Esophagus mucosa (tissue), 1 donor: ENCODE results near the gene UGT1A10. TPM values are rescaled to one million over a fixed set of nuclear protein-coding genes. Genes with fewer than 3 reads are reported as not detected.
"Not testable (repeated sequence)": the region's sequence is repeated elsewhere in the genome, so short reads cannot be mapped to it uniquely, and the experiment has no call there.

Source experiments
- ATAC-seq: fragments of 200-7000 bp; cut with Tn5 transposase; one replicate; pipeline ENCODE4 v1.9.1; 2020
- total RNA-seq: library from RNA; stranded (reverse); gene quantifications from one replicate; pipeline ENCODE4 v1.2.4, GENCODE V29; 2023
- donor health status: DM: yes; HTN: yes; CAD: no.

UGT1A10 gene
- total RNA-seq, 1 donor from 2014 or later = 6.9 TPM

DNA sequence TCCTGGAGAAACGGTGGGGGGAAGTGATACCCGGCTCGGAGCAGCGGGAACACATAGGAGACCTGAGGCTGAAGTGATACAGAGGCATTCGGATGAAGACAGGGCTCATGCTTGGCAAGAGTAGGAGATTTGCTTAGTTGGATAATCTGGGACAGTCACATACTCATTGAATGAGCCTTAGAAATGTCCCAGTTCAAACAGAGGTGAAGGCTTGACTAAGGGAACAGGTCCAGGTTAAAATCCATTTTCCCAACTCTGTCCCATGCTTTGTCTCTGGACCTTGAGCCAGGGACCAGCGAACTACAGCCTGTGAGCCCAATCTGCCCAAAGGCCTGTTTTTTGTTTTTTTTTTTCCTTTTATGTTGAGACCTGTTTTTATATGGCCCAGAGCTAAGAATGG is 57.7 kb downstream of the UGT1A10 start:
- no peak for ATAC-seq

DNA sequence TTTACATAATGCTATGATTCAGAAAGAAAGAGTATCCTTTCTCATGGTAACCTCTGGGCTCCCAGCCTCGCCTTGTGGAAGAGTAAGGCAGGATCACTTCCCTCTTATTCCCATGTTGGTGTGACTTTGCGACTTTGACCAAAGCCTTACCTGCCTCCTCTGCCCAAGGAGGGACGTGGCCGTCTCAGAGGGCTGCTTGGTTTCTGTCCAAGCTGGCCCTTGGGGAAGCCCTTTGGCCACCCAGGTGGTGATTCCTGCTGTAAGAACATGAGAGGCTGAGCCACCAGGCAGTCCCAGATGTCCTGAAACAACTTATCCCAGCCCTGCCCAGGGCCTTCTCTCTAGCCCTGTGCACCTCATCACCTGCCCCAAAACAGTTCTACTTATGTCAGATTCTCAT is 62.5 kb downstream of the UGT1A10 start:
- no peak for ATAC-seq

DNA sequence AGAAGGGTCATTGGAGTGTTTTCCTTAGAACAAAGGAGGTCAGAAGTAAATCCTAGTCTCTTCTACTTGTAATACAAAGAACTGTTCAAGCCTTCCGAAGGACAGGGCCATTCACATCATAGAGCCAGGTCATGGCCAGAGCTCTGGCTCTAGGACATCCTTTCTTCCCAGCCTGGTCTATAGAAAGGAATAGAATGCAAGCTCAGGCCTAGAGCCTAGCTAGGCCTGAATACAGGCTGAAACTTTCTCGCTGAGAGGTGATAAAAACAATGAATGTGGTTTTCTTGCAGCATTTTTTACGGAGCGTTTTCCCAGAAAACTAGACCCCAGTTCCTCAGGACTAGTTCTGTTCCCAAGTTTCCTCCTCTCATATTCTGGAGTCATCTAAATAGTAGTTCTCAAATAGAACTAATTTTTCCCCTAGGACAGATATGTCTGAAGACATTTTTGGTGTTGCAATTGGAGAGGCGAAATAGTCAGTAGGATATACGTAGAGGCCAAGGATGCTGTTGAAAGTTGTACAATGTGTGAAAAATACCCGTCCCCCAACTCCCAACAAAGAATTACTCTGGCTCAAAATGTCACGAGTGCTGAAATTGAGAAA is 63.3 kb downstream of the UGT1A10 start:
- ATAC-seq = no peak

DNA sequence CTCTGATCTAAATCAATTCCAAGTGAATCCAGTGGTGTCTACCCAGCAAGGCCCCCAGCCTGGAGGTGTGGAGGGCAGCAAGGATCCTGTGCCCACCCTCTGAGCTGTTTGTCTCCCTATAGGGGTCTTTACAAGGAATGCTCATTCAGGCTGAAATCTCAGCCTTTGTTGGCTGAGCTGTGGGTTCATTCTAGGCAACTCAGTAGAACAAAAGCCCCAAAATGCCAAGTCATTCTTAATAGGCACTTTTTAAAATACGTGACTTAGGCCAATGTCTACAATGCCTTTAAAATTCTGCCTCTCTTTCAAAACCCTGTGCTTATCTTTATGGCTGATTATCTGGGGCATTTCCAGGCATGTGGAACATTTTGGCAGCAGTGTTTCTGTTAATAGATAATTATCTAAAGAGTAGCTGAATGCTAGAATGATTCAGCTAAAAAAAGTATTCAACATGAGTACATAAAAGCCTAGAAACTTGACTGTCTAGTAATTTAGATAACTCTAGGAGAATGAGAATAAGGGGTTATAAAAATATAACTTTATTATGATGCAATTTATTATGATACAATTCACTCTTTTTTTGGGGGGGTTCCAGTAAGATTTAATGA is 63.9 kb downstream of the UGT1A10 start:
- ATAC-seq = peak; percentile 57

DNA sequence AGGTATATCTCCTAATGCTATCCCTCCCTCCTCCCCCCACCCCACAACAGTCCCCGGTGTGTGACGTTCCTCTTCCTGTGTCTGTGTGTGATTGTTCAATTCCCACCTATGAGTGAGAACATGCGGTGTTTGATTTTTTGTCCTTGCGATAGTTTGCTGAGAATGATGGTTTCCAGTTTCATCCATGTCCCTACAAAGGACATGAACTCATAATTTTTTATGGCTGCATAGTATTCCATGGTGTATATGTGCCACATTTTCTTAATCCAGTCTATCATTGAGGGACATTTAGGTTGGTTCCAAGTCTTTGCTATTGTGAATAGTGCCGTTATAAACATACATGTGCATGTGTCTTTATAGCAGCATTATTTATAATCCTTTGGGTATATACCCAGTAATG is 64.6 kb downstream of the UGT1A10 start:
- ATAC-seq = not testable (repeated sequence)

DNA sequence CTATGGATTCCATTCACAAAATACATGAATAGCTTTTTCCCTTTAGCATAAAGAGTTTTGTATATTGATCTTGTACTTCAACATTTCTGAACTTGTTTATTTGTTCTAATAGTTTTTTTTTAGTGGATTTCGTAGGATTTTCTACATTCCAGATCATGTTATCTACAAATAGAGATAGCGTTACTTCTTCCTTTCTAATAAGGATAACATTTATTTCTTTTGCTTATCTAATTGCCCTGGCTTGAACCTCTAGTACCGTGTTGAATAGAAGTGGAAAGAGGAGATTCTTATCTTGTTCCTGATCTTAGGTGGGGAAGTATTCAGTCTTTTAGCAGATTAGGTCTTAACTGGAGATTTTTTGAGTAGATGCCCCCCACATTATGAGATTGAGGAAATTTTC is 66.0 kb downstream of the UGT1A10 start:
- ATAC-seq = no peak

DNA sequence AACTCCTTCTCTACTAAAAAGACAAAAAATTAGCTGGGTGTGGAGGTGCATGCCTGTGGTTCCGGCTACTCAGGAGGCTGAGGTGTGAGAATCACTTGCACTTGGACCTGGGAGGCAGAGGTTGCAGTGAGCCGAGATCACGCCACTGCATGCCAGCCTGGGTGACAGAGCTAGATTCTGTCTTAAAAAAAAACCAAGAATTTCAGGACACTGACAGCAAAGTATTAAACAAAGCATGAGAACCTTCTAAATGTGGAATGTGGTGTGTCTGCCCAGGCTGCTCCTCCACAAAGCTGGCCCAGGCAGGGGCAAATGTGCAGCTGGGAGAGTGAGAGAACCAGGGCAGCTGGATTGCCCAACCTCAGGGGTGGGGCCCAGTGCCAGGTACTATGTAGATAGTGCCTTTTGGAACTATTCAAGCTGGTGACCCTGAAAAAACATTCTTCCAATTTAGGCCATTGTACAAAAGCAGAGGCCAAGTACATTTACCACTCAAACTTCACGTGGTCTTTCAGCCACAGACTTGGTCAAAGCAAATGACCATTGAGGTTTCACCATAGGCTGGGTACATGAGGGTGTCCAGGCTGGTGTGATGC is 69.8 kb downstream of the UGT1A10 start:
- ATAC-seq = peak; percentile 92

DNA sequence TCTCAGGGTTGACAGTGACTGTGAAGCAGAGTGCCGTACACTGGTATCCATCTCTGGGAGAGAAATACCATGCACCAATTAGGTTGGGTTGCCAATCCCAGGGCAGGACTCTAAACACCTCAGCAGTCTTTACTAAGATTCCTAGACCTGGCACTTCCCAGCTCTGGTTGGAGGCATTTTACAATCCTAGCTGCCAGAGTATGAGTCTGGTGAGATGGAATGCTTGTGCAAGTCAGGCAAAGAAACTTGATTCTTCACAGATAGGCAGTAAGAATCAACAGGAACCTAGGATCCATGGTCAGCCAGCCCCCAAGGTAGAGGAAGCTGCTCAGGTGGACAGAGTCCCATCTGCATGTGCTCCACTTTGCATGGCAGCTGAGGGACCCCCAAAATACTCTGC is 70.5 kb downstream of the UGT1A10 start:
- peak; percentile 22 for ATAC-seq

DNA sequence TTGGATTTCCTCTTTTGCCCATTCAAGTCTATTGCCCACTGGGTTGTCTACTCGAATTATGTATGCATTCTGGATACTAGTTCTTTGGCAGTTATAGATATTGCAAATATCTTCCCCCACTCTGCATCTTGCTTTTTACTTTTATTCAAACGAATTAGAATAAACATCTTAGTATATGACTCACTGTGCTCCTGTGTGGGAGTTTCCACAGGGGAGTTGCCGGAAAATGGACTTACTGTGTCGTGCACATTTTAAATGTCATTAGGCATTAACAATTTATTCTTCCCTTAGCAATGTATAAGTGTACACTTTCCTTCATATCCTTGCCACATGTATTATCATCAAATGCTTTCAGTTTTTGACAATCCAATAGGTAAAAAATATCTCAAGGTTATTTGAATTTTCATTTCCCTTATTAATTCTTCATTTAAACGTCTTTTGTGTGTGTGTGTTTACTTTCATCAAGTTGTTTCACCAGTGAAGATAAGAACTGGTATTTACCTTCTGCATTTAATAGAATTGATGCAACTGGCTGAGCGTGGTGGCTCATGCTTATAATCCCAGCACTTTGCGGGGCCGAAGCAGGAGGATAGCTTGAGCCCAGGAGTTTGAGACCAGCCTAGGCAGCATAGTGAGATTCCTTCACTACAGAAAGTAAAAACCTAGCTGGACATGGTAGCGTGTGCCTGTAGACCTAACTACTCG is 71.8 kb downstream of the UGT1A10 start:
- peak; percentile 46 for ATAC-seq

DNA sequence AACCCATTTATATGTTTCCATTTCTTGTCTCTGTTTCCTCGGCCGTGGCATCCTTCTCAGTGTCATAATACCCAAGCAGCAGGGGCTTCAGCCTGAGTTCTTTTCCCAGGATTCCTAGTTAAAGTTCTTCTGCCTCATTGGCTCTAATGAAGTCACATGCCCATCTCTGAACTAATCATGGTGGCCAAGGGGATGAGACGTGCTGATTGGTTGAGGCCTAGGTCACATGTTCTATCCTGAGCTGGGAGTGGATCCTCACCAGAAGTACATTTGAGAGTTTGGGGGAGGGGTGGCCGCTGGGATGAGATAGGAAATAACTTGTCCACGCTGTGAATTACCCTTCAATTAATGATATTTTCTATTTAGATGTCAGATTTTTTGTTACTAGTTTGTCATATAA is 72.7 kb downstream of the UGT1A10 start:
- no peak for ATAC-seq

DNA sequence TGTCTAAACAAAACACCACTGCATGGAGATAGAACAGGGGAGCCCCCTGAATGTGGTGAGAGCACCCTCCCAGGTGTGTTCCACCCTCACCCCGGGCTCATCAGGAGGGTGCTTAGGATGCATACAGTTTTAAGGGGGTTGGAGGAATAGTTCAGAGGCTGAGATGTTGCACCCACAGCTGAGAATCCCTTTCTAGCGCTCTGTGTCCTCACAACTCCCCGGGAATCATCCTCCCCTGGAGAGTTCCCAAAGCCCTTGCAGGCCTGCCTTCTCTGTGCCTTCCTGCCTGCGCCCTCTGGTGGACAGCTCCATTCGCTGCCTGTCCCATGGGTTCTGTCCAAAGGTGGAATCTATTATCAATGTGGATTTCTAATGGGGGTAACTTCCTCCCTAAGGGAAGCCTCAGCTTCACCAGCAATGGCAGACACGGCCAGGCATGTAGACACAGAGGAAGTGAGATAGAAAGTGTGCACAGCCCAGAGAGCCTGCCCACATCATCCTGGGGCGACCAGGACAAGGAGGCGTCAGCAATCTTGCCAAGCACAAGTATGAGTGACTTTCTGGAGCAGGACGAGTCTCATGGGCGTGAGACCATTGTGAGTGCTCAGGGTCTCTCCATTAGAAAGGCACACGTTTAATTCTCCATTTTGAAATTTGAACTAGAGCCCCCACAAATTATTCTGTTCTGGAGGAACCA is 75.2 kb downstream of the UGT1A10 start:
- peak; percentile 87 for ATAC-seq

DNA sequence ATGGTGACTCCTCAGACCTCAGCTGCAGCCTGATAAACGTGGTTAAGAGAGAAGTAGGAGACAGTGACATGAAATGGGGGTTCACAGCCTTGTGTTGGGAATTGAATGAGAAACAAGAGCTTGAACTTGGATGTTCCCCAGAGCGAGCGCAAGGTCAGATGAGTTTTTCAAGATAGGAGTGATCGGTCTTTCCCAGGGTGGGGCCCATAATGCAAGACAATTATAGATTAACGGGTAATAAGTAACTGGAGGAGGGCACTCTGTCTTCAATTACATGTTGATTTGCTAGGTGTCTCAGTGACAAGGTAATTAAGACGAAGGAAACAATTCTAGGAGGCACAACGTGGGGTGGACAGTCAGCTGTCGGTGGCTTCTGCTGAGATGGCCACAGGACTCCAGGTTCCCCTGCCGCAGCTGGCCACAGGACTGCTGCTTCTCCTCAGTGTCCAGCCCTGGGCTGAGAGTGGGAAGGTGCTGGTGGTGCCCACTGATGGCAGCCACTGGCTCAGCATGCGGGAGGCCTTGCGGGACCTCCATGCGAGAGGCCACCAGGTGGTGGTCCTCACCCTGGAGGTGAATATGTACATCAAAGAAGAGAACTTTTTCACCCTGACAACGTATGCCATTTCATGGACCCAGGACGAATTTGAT is 76.5 kb downstream of the UGT1A10 start, which contains the start of gene UGT1A5:
Gene UGT1A5 (plus strand): TSS at position 297 of the 651 bp plus-strand sequence. CDS start 85 bp downstream, at position 382.
- no peak for ATAC-seq

DNA sequence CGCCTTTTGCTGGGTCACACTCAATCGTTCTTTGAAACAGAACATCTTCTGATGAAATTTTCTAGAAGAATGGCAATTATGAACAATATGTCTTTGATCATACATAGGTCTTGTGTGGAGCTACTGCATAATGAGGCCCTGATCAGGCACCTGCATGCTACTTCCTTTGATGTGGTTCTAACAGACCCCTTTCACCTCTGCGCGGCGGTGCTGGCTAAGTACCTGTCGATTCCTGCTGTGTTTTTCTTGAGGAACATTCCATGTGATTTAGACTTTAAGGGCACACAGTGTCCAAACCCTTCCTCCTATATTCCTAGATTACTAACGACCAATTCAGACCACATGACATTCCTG is 77.0 kb downstream of the UGT1A10 start:
- ATAC-seq = no peak

DNA sequence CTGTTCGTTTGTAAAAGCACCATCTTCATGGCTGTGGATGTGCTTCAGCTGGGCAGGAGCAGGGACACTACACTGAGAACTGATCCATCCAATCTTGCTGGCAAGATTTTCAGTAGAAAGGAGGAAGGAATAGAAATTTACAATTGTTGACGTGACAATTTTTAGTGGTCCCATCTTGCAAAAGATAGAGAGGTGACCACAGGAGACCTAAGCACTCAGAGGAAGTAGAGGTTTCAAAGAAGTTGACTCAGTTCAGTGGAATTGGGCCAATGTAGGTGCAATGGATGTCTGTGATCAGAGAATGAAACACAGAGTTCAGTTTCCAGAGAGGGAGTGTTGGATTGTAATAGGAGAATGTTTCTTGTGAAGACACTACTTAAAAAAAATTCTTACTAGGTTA is 77.9 kb downstream of the UGT1A10 start:
- ATAC-seq = no peak

DNA sequence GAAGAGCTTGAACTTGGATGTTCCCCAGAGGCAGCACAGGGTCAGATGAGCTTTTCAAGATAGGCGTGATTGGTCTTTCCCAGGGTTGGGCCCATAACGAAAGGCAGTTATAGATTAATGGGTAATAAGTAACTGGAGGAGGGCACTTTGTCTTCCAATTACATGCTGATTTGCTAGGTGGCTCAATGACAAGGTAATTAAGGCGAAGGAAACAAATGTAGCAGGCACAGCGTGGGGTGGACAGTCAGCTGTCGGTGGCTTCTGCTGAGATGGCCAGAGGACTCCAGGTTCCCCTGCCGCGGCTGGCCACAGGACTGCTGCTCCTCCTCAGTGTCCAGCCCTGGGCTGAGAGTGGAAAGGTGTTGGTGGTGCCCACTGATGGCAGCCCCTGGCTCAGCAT is 82.3 kb downstream of the UGT1A10 start, which contains the start of gene UGT1A4:
Gene UGT1A4 (plus strand): TSS at position 185 of the 400 bp plus-strand sequence. CDS start 85 bp downstream, at position 270.
- ATAC-seq = no peak

DNA sequence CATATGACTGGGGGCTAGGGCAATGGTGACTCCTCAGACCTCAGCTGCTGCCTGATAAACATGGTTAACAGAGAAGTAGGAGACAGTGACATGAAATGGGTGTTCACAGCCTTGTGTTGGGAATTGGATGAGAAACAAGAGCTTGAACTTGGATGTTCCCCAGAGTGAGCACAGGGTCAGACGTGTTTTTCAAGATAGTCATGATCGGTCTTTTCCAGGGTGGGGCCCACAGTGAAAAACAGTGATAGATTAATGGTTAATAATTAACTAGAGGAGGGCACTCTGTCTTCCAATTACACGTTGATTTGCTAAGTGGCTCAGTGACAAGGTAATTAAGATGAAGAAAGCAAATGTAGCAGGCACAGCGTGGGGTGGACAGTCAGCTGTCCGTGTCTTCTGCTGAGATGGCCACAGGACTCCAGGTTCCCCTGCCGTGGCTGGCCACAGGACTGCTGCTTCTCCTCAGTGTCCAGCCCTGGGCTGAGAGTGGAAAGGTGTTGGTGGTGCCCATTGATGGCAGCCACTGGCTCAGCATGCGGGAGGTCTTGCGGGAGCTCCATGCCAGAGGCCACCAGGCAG is 92.6 kb downstream of the UGT1A10 start, which contains the start of gene UGT1A3:
Gene UGT1A3 (plus strand): TSS at position 320 of the 579 bp plus-strand sequence. CDS start 85 bp downstream, at position 405.
- ATAC-seq = no peak

DNA sequence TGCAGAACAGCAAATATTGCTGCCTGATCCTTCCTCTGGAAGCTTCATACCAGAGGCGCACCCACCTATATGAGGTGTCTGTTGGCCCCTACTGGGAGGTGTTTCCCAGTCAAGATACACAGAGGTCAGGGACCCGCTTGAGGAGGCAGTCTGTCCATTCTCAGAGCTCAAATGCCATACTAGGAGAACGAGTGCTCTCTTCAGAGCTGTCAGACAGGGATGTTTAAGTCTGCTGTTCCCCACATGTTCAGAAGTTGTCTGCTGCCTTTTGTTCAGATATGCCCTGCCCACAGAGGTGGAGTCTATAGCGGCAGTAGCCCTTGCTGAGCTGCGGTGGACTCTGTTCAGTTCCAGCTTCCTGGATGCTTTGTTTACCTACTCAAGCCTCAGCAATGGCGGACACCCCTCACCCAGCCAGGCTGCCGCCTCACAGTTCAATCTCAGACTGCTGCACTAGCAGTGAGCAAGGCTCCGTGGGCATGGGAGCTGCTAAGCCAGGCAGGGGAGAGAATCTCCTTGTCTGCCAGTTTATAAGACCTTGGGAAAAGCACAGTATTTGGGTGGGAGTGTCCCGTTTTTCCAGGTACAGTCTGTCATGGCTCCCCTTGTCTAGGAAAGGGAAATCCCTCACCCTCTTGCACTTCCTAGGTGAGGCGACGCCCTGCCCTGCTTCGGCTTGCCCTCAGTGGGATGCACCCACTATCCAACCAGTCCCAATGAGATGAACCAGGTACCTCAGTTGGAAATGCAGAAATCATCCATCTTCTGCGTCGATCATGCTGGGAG is 100.8 kb downstream of the UGT1A10 start:
- not testable (repeated sequence) for ATAC-seq

DNA sequence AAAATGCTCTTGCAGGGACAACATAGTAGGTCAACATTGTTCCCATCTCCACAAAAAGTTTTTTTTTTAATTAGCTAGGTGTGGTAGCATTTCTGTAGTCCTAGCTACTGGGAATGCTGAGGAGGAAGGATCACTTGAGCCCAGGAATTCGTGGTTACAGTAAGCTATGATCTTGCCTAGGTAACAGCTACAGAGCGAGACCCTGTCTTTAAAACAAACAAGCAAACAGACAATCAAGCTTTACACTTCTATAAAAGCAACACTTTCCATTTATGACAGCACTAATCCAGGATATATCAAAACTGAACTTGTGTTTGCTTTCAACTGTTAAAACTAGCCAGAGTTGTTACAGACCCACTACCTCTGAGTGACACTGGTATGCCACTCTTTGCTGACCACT is 104.6 kb downstream of the UGT1A10 start:
- no peak for ATAC-seq

DNA sequence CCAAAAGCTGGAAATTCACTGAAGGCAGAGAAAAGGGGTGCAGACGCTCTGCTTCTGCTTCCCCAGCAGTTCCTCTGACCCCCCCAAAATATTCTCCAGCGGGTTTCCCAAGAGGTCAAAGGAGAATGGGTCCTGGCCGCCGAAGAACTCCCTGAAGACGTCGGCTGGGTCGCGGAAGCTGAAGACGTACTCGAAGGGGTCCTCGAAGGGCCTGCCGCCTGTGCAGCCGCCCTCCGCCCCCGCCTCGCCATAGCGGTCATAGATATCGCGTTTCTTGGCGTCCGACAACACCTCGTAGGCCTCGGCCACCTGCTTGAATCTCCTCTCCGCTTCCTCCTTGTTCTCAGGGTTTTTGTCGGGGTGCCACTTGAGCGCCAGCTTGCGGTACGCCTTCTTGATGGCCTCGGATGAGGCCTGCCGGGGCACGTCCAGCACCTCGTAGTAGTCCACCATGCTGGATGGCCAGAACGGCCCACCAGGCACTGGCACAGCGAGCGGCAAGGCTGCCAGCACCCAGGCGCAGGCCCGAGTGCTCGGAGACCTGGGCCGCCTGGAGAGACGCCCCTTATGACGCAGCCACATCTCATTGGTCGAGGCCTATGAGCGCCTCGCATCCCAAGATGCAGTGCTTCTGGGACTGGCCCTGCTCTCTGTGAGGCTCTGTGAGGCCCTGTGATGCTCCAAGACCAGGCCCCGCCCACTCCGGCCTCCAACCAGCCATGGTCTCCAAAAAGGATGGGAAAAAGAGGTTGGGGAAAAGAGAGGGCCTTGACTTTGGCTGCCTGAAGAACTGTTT is 107.4 kb downstream of the UGT1A10 start:
- ATAC-seq = no peak
